Endothelial cell of umbilical vein (primary cell): ENCODE measurements around the gene OR2T29. TPM values are rescaled to one million over a fixed set of nuclear protein-coding genes. Genes with fewer than 3 reads are reported as not detected.

ENCODE experiments used
- BruUV-seq: library from RNA; stranded (reverse); fragments of 400-500 nt; replicated peaks from 2 replicates; lab custom pipeline; 2021; lab: Mats Ljungman, UMichigan
- CTCF ChIA-PET: fragments of 300-600, 350-600 bp; sonication (Branson Sonifier 250); formaldehyde crosslinking; loops from one replicate; lab custom pipeline; 2021; ENCODE audit warnings: antibody characterized with exemption, inconsistent platforms; lab: Charles Lee
- POLR2A ChIA-PET: fragments of 300-600, 350-600 bp; sonication (Branson Sonifier 250); formaldehyde crosslinking; loops from one replicate; lab custom pipeline; 2021; ENCODE audit warnings: antibody characterized with exemption, inconsistent platforms; lab: Charles Lee
- DNase-seq: peaks from one replicate; pipeline ENCODE4 v3.0.0-alpha.2; 2011; ENCODE audit warnings: low read depth, low spot score
- FAIRE-seq: peaks from 2 replicates; lab custom pipeline; 2011; peaks lifted over from hg19 to GRCh38; lab: Jason Lieb, UNC
- H2AFZ ChIP-seq: 2 replicates; pipeline ENCODE4 v1.6.0; 2012; ENCODE audit warnings: low read depth, low read length, control low read depth, inconsistent platforms
- H3K27ac ChIP-seq: 2 replicates; pipeline ENCODE4 v1.5.1; 2011; ENCODE audit warnings: low read depth, mild to moderate bottlenecking, control low read depth, low read length, moderate library complexity; ENCODE audit not compliant: insufficient read depth
- H3K27me3 ChIP-seq, 2 experiments: 2 replicates each; pipeline versions ENCODE4 v1.6.0 to v1.6.1; 2011; ENCODE audit warnings: low read length in 2 of 2, mixed read lengths in 1 of 2; ENCODE audit not compliant: control insufficient read depth in 2 of 2, insufficient read depth in 2 of 2
- H3K36me3 ChIP-seq, 2 experiments: 2 replicates in 1 of 2; 3 replicates in 1 of 2; pipeline ENCODE4 v1.5.1; 2011; ENCODE audit warnings: low read length in 2 of 2, mild to moderate bottlenecking in 1 of 2, moderate library complexity in 1 of 2; ENCODE audit not compliant: control insufficient read depth in 2 of 2, insufficient read depth in 2 of 2; ENCODE audit errors: extremely low read depth in 1 of 2
- H3K4me1 ChIP-seq: 3 replicates; pipeline ENCODE4 v1.5.1; 2011; ENCODE audit warnings: mild to moderate bottlenecking, low read length; ENCODE audit not compliant: control insufficient read depth, insufficient read depth; ENCODE audit errors: extremely low read depth
- H3K4me2 ChIP-seq: 2 replicates; pipeline ENCODE4 v1.6.1; 2011; ENCODE audit warnings: low read length, control low read depth, mixed read lengths; ENCODE audit not compliant: insufficient read depth
- H3K4me3 ChIP-seq, 3 experiments: fragments of 200-600 bp in 1 of 3; sonication (generic), shearing (Covaris generic) in 1 of 3; replicated peaks in 1 of 3; 2 replicates each; pipeline ENCODE4 v1.5.1; 2011 to 2016; ENCODE audit warnings: control low read depth in 3 of 3, low read length in 3 of 3, mild to moderate bottlenecking in 2 of 3, inconsistent platforms in 1 of 3, low read depth in 1 of 3, moderate library complexity in 1 of 3; ENCODE audit not compliant: insufficient read depth in 1 of 3
- H3K79me2 ChIP-seq: 2 replicates; pipeline ENCODE4 v1.6.0; 2012; ENCODE audit warnings: low read length, inconsistent platforms; ENCODE audit not compliant: control insufficient read depth, insufficient read depth
- H3K9ac ChIP-seq: replicated peaks from 2 replicates; pipeline ENCODE3; 2011; ENCODE audit warnings: low read length, control low read depth; ENCODE audit not compliant: insufficient read depth; ENCODE audit errors: extremely low read depth
- H3K9me1 ChIP-seq: replicated peaks from 3 replicates; pipeline ENCODE4 v1.6.0; 2011; ENCODE audit warnings: mild to moderate bottlenecking, low read length; ENCODE audit not compliant: control insufficient read depth, insufficient read depth; ENCODE audit errors: extremely low read depth
- H3K9me3 ChIP-seq: replicated peaks from 2 replicates; pipeline ENCODE4 v1.5.1; 2012; ENCODE audit warnings: low read length, inconsistent platforms; ENCODE audit not compliant: control insufficient read depth, insufficient read depth
- H4K20me1 ChIP-seq: replicated peaks from 2 replicates; pipeline ENCODE3; 2011; ENCODE audit warnings: mild to moderate bottlenecking, low read length; ENCODE audit not compliant: control insufficient read depth, insufficient read depth; ENCODE audit errors: extremely low read depth
- EZH2 ChIP-seq: IDR thresholded peaks from 2 replicates; pipeline ENCODE4 v1.6.1; 2012; ENCODE audit warnings: borderline replicate concordance, low read depth, mild to moderate bottlenecking, moderate library complexity, low read length, inconsistent platforms; ENCODE audit not compliant: severe bottlenecking
- FOS ChIP-seq: IDR thresholded peaks from 2 replicates; pipeline ENCODE4 v1.6.1; 2011; ENCODE audit warnings: mild to moderate bottlenecking, low read length, moderate library complexity, borderline replicate concordance; ENCODE audit not compliant: insufficient read depth
- GATA2 ChIP-seq: IDR thresholded peaks from 2 replicates; pipeline ENCODE4 v1.7.0; 2011; ENCODE audit warnings: low read depth, mild to moderate bottlenecking, moderate library complexity, mixed read lengths, low read length; ENCODE audit not compliant: insufficient read length, insufficient read depth
- JUN ChIP-seq: IDR thresholded peaks from 2 replicates; pipeline ENCODE4 v1.6.1; 2011; ENCODE audit warnings: borderline replicate concordance, low read depth; ENCODE audit not compliant: insufficient read length, insufficient read depth
- MYC ChIP-seq: IDR thresholded peaks from one replicate; pipeline ENCODE4 v1.6.1; 2011; ENCODE audit warnings: mild to moderate bottlenecking, low read depth, low read length
- POLR2A ChIP-seq: IDR thresholded peaks from 2 replicates; pipeline ENCODE4 v1.6.1; 2012; ENCODE audit warnings: low read depth, mild to moderate bottlenecking, control low read depth, low read length
- POLR2AphosphoS5 ChIP-seq: IDR thresholded peaks from 2 replicates; pipeline ENCODE4 v1.6.1; 2012; ENCODE audit warnings: low read depth, mild to moderate bottlenecking, control low read depth, low read length, moderate library complexity; ENCODE audit not compliant: insufficient read depth
- dilution Hi-C: fragments of 300-500 bp; cut with MboI; formaldehyde crosslinking; loops from one replicate; pipeline ENCODE4 v1.15.0; 2019; ENCODE audit warnings: low sequenced_read_pairs; ENCODE audit not compliant: extremely low pct_ligation_motif_present
- intact Hi-C: fragments of 100-400 bp; cut with micrococcal nuclease; formaldehyde crosslinking; loops from one replicate; pipeline ENCODE4 v1.10.0; 2022
- polyA plus RNA-seq, 4 experiments: library from polyadenylated mRNA; depleted of rRNA in 3 of 4; stranded (reverse) in 3 of 4; unstranded in 1 of 4; fragments of >200 nt; gene quantifications; 2 replicates each; pipeline versions ENCODE4 v1.2.1 to v1.2.3, GENCODE V29; 2011 to 2012; ENCODE audit warnings: missing spikeins in 1 of 4
- total RNA-seq: library from RNA; stranded (reverse); gene quantifications from 2 replicates; pipeline ENCODE4 v1.2.3, GENCODE V29; 2021
- TF ChIP-seq, protein P1 (sequence below): IDR thresholded peaks from 2 replicates; pipeline ENCODE4 v1.6.1; 2011; ENCODE audit not compliant: insufficient read depth, insufficient read length
- TF ChIP-seq, protein P2 (sequence below), 2 donors: IDR thresholded peaks; 1 replicate in 1 of 2; 2 replicates in 1 of 2; pipeline ENCODE4 v1.5.1; 2011; ENCODE audit warnings: low read length in 2 of 2, mild to moderate bottlenecking in 2 of 2, moderate library complexity in 2 of 2, control low read depth in 1 of 2, inconsistent platforms in 1 of 2, low read depth in 1 of 2; ENCODE audit not compliant: insufficient read depth in 1 of 2; ENCODE audit errors: extremely low read depth in 1 of 2

Gene OR2T29
- total and polyA plus RNA-seq, 2 donors (not counting 3 experiments of a cell fraction or from before 2014, with no cell fraction given), result not detected

DNA sequence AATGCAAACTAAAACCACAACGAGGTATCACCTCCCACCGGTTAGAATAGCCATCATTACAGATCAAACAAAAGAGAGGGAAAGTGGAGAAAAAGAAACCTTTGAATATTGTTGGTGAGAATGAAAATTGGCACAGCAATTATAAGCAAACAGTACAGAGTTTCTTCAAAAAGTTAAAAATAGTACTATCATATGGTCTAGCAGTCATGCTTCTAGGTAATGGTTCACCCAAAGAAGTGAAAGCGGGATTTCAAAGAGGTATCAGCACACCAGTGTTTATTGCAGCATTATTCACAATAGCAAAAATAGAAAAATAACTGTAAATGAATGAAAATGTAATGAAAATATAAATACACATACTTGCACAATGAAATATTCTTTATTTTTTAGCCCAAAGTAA lies 26.8 kb upstream of the OR2T29 start:
- Histone ChIP-seq H3K4me1 (no peaks in the 10 kb centered on the region), H3K36me3 (no peaks in the 10 kb centered on the region), H4K20me1 (no peaks in the 10 kb centered on the region), H3K9me3 (no peaks in the 10 kb centered on the region), H3K9me1 (no peaks in the 10 kb centered on the region), H3K27ac (no peak overlapping the region), H3K4me2 (no peak overlapping the region), H3K9ac (no peak overlapping the region), H3K4me3 (no peak overlapping the region), H3K79me2 (no peaks in the 10 kb centered on the region), H2AFZ (no peak overlapping the region), H3K27me3 (no peaks in the 10 kb centered on the region)
- TF ChIP-seq GATA2 (no peak), MYC (no peak), EZH2 (no peak), JUN (no peak), POLR2A (no peak), POLR2AphosphoS5 (no peak), FOS (no peak)
- TF ChIP-seq, protein P1, sequence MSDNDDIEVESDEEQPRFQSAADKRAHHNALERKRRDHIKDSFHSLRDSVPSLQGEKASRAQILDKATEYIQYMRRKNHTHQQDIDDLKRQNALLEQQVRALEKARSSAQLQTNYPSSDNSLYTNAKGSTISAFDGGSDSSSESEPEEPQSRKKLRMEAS, result no peak
- TF ChIP-seq, protein P2, sequence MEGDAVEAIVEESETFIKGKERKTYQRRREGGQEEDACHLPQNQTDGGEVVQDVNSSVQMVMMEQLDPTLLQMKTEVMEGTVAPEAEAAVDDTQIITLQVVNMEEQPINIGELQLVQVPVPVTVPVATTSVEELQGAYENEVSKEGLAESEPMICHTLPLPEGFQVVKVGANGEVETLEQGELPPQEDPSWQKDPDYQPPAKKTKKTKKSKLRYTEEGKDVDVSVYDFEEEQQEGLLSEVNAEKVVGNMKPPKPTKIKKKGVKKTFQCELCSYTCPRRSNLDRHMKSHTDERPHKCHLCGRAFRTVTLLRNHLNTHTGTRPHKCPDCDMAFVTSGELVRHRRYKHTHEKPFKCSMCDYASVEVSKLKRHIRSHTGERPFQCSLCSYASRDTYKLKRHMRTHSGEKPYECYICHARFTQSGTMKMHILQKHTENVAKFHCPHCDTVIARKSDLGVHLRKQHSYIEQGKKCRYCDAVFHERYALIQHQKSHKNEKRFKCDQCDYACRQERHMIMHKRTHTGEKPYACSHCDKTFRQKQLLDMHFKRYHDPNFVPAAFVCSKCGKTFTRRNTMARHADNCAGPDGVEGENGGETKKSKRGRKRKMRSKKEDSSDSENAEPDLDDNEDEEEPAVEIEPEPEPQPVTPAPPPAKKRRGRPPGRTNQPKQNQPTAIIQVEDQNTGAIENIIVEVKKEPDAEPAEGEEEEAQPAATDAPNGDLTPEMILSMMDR (IDR thresholded peaks at IDR 0.05; ENCODE audit: extremely low read depth in 1 of 2, insufficient read depth in 1 of 2, low read depth in 1 of 2, low read length in 2 of 2), result no peak
- FAIRE-seq (no peak), DNase-seq (no peak)
- intact Hi-C loops (no loop called here), dilution Hi-C loops (no loop called here)
- BruUV-seq, result no TSS peak
- ChIA-PET POLR2A (no interaction called here), CTCF (no interaction called here)
